ENCODE measurements around the gene THEM4. TPM values are rescaled to one million over a fixed set of nuclear protein-coding genes. Genes with fewer than 3 reads are reported as not detected.
A peak's percentile ranks its signal among the peaks of the same experiment; 100 is the strongest.

Gene THEM4
- total RNA-seq, 1 experiment from 2014 or later: 10.9 TPM

DNA sequence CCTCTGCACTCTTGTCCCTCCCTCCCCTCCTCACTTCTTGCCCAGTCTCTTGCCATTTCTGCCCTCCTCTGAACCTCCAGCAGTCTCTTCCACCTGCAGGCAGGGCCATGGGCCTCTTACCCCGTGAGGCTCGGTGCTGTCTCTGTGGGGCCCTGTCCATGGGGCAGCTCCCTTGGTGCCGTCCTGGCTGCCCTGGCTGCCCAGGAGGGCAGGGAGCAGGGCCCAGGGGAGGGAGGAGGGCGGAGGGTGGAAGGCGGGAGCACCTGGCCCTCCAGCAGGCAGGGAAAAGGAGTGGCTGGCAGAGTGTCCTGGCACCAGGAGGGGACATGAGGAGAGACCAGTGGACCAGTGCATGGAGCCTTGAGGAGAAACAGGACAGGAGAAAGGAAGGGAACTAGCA is 77.7 kb downstream of the THEM4 start, which contains the start of gene RORC:
TSS of gene RORC (minus strand) at position 198 of the 400 bp plus-strand sequence. CDS start at position 160, 38 bp downstream.
- H3K27me3 Mint-ChIP-seq (ENCODE audit: low read depth): peaks cover 8% of the 10 kb centered on the region
- ATAC-seq: no peak
- H3K36me3 Mint-ChIP-seq: no peaks in the 10 kb centered on the region
- H3K9me3 Mint-ChIP-seq: no peaks in the 10 kb centered on the region
- CTCF ChIA-PET: interaction anchor here (2.0 kb wide), 1 partner anchor 8 kb away, joined by 17 read pairs; the partner anchor contains the start of gene C2CD4D
- TF ChIP-seq PRRX2 (CRISPR knock-in tag; IDR thresholded peaks at IDR 0.05) (no peak), ZNF263 (CRISPR knock-in tag; IDR thresholded peaks at IDR 0.05; ENCODE audit: low read depth) (0 out of 2 replicates have a peak, but pooled peaks have one; percentile 23), GRHL2 (CRISPR knock-in tag; IDR thresholded peaks at IDR 0.05; ENCODE audit: insufficient replicate concordance, severe bottlenecking) (no peak)
- TF ChIP-seq, protein P1, sequence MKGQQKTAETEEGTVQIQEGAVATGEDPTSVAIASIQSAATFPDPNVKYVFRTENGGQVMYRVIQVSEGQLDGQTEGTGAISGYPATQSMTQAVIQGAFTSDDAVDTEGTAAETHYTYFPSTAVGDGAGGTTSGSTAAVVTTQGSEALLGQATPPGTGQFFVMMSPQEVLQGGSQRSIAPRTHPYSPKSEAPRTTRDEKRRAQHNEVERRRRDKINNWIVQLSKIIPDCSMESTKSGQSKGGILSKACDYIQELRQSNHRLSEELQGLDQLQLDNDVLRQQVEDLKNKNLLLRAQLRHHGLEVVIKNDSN (CRISPR knock-in tag; IDR thresholded peaks at IDR 0.05): no peak
- TF ChIP-seq, protein P2, sequence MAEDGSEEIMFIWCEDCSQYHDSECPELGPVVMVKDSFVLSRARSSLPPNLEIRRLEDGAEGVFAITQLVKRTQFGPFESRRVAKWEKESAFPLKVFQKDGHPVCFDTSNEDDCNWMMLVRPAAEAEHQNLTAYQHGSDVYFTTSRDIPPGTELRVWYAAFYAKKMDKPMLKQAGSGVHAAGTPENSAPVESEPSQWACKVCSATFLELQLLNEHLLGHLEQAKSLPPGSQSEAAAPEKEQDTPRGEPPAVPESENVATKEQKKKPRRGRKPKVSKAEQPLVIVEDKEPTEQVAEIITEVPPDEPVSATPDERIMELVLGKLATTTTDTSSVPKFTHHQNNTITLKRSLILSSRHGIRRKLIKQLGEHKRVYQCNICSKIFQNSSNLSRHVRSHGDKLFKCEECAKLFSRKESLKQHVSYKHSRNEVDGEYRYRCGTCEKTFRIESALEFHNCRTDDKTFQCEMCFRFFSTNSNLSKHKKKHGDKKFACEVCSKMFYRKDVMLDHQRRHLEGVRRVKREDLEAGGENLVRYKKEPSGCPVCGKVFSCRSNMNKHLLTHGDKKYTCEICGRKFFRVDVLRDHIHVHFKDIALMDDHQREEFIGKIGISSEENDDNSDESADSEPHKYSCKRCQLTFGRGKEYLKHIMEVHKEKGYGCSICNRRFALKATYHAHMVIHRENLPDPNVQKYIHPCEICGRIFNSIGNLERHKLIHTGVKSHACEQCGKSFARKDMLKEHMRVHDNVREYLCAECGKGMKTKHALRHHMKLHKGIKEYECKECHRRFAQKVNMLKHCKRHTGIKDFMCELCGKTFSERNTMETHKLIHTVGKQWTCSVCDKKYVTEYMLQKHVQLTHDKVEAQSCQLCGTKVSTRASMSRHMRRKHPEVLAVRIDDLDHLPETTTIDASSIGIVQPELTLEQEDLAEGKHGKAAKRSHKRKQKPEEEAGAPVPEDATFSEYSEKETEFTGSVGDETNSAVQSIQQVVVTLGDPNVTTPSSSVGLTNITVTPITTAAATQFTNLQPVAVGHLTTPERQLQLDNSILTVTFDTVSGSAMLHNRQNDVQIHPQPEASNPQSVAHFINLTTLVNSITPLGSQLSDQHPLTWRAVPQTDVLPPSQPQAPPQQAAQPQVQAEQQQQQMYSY (CRISPR knock-in tag; IDR thresholded peaks at IDR 0.05): no peak
- no peak within 1 kb of the TSS; the same call in 1 of the 2 replicates for H3K27ac Mint-ChIP-seq
- no peak within 1 kb of the TSS for H3K4me3 Mint-ChIP-seq
- H3K4me1 Mint-ChIP-seq: peaks cover 38% of the 10 kb centered on the region
- DNase-seq (ENCODE audit: low spot score): no peak
- POLR2A ChIA-PET: no interaction called here

DNA sequence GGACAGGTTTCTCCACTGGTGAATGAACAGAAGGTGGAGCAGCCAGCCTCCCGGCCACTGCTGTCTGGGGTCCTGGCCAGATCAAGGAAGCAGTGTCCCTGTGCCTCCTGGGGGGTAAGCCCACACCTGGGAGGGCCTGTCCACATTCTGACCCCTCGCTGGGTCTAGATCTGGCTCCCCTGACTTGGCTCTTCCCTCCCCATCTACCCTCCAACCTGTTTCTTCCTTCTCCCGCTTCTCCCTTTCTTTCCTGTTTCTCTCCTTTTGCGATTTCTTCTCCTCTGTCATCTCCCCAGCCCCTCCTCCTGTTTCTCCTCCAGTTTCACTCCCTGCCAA is 78.1 kb downstream of the THEM4 start:
- H3K4me1 Mint-ChIP-seq: peaks cover 38% of the 10 kb centered on the region
- H3K4me3 Mint-ChIP-seq: no peak overlapping the region
- no peaks in the 10 kb centered on the region for H3K9me3 Mint-ChIP-seq
- peaks cover 4% of the 10 kb centered on the region for H3K27me3 Mint-ChIP-seq (ENCODE audit: low read depth)
- POLR2A ChIA-PET: no interaction called here
- ATAC-seq: no peak
- CTCF ChIA-PET: interaction anchor here (0.6 to 2.0 kb wide), 8 partner anchors 9 to 190 kb away, joined by 3 to 17 read pairs (median 5); partner anchors contain the start of genes C2CD4D and TDRKH
- no peak overlapping the region for H3K27ac Mint-ChIP-seq
- H3K36me3 Mint-ChIP-seq: no peaks in the 10 kb centered on the region
- DNase-seq (ENCODE audit: low spot score): no peak
- TF ChIP-seq FOXK1 (CRISPR knock-in tag; IDR thresholded peaks at IDR 0.05) (no peak), GTF2I (CRISPR knock-in tag; conservative IDR thresholded peaks at IDR 0.05) (no peak), ZBTB21 (CRISPR knock-in tag; IDR thresholded peaks at IDR 0.05; ENCODE audit: borderline replicate concordance) (no peak), ZNF396 (CRISPR knock-in tag; IDR thresholded peaks at IDR 0.05; ENCODE audit: borderline replicate concordance) (no peak)
- TF ChIP-seq, protein P3, sequence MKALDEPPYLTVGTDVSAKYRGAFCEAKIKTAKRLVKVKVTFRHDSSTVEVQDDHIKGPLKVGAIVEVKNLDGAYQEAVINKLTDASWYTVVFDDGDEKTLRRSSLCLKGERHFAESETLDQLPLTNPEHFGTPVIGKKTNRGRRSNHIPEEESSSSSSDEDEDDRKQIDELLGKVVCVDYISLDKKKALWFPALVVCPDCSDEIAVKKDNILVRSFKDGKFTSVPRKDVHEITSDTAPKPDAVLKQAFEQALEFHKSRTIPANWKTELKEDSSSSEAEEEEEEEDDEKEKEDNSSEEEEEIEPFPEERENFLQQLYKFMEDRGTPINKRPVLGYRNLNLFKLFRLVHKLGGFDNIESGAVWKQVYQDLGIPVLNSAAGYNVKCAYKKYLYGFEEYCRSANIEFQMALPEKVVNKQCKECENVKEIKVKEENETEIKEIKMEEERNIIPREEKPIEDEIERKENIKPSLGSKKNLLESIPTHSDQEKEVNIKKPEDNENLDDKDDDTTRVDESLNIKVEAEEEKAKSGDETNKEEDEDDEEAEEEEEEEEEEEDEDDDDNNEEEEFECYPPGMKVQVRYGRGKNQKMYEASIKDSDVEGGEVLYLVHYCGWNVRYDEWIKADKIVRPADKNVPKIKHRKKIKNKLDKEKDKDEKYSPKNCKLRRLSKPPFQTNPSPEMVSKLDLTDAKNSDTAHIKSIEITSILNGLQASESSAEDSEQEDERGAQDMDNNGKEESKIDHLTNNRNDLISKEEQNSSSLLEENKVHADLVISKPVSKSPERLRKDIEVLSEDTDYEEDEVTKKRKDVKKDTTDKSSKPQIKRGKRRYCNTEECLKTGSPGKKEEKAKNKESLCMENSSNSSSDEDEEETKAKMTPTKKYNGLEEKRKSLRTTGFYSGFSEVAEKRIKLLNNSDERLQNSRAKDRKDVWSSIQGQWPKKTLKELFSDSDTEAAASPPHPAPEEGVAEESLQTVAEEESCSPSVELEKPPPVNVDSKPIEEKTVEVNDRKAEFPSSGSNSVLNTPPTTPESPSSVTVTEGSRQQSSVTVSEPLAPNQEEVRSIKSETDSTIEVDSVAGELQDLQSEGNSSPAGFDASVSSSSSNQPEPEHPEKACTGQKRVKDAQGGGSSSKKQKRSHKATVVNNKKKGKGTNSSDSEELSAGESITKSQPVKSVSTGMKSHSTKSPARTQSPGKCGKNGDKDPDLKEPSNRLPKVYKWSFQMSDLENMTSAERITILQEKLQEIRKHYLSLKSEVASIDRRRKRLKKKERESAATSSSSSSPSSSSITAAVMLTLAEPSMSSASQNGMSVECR (CRISPR knock-in tag; IDR thresholded peaks at IDR 0.05; ENCODE audit: borderline replicate concordance): no peak
- TF ChIP-seq, protein P4, sequence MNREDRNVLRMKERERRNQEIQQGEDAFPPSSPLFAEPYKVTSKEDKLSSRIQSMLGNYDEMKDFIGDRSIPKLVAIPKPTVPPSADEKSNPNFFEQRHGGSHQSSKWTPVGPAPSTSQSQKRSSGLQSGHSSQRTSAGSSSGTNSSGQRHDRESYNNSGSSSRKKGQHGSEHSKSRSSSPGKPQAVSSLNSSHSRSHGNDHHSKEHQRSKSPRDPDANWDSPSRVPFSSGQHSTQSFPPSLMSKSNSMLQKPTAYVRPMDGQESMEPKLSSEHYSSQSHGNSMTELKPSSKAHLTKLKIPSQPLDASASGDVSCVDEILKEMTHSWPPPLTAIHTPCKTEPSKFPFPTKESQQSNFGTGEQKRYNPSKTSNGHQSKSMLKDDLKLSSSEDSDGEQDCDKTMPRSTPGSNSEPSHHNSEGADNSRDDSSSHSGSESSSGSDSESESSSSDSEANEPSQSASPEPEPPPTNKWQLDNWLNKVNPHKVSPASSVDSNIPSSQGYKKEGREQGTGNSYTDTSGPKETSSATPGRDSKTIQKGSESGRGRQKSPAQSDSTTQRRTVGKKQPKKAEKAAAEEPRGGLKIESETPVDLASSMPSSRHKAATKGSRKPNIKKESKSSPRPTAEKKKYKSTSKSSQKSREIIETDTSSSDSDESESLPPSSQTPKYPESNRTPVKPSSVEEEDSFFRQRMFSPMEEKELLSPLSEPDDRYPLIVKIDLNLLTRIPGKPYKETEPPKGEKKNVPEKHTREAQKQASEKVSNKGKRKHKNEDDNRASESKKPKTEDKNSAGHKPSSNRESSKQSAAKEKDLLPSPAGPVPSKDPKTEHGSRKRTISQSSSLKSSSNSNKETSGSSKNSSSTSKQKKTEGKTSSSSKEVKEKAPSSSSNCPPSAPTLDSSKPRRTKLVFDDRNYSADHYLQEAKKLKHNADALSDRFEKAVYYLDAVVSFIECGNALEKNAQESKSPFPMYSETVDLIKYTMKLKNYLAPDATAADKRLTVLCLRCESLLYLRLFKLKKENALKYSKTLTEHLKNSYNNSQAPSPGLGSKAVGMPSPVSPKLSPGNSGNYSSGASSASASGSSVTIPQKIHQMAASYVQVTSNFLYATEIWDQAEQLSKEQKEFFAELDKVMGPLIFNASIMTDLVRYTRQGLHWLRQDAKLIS (CRISPR knock-in tag; IDR thresholded peaks at IDR 0.05; ENCODE audit: borderline replicate concordance): no peak
- TF ChIP-seq, protein P5, sequence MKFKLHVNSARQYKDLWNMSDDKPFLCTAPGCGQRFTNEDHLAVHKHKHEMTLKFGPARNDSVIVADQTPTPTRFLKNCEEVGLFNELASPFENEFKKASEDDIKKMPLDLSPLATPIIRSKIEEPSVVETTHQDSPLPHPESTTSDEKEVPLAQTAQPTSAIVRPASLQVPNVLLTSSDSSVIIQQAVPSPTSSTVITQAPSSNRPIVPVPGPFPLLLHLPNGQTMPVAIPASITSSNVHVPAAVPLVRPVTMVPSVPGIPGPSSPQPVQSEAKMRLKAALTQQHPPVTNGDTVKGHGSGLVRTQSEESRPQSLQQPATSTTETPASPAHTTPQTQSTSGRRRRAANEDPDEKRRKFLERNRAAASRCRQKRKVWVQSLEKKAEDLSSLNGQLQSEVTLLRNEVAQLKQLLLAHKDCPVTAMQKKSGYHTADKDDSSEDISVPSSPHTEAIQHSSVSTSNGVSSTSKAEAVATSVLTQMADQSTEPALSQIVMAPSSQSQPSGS (CRISPR knock-in tag; IDR thresholded peaks at IDR 0.05; ENCODE audit: borderline replicate concordance, low read depth): no peak

All from WTC11 (cell line).